KBM-7 (cell line): Measurements from ENCODE around the gene CELF2.

Source experiments
- DNase-seq: peaks from one replicate; pipeline ENCODE4 v3.0.0-alpha.2; 2015
- in situ Hi-C: fragments of 300-500 bp; cut with MboI; formaldehyde crosslinking; loops from 2 replicates; pipeline ENCODE4 v1.14.3; 2020; ENCODE audit warnings: low sequenced_read_pairs, low pct_unique_long_range_greater_than_20kb, mixed read lengths

CELF2 gene

DNA sequence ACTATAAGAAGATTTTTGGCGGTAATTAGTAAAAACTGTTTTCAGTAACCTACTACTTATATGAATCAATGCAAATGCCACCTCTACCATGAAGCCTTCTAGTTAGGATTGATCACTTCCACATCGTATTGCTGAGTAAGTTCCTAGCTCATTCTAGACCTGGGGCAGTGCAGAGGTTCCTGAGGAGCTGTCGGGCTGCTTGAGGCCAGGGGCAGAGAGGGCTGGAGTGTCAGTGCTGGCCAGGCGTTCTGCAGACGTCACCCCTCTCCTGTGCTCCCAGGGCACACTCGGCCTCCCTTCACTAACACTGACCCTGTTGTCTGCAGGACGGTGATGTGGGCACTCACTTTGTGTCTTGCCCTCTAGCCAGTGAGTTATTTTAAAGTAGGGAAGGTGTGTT lies 275.7 kb downstream of the CELF2 start:
- no peak for DNase-seq
- in situ Hi-C loops, result no loop called here

DNA sequence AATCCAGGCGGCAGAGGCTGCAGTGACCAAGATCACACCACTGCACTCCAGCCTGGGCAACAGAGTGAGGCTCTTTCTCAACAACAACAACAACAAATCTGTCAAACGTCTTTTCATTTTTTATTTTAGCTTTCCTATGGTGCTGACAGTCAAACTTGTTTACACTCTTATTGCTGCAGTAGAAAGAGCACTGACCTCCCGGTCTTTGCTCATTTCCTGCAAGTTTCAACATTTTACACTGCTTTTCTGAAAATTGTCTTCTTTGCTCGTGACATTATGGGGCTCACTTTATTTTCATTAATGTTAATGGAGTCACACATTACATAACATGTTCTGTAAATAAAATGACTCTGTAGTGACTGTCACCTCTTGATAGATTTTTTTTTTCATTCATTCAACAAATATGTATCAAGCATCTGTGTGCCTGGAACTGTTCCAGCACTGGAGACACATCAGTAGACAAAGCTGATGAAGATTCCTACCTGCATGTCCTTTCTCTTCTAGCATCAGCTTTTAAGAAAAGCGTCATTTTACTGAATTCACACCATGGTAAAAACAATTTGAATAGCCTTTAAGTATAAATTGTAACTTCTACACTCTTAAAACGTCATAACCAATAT lies 277.3 kb downstream of the CELF2 start:
- in situ Hi-C loops, result no loop called here
- DNase-seq, result no peak

DNA sequence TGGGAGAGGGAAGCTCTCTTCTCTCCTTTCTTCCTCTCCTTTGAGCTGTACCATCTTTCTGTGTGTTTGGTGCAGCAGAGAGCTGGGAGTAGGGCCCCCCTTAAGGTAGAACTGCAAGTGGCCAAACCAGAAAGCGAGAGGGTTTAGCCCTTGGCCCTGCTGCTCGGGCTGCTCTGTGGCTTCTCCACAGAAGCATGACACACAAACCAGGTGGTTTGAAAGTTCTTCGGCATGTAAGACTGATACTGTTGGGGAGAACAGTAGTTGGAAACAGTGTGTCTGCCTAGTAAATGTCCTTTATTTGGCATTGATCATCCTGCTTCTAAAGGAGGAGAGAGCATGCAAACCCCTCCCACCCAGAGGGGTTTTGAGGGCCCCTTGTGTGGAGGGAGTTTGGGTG lies 277.8 kb downstream of the CELF2 start:
- DNase-seq, result no peak
- in situ Hi-C loops, result no loop called here

DNA sequence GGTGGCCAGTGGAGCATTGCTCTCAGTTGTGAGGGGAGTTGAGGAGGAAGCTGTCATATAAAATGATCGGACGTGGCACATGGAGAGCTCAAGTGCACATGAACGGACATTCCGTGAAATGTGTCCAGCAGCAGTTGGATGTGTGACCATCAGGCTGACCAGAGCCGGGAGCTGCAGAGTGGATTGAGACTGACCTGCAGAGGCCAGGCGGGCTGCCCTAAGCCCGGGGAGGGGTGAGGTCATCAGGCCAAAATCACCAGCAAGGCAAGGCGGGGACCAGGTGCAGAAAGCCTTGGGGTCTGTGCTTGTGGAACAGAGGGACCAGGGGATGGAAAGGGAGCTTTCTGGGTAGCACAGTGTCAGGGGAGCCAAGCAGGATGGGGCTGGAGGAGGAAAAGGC lies 279.5 kb downstream of the CELF2 start:
- in situ Hi-C loops, result no loop called here
- DNase-seq, result no peak

DNA sequence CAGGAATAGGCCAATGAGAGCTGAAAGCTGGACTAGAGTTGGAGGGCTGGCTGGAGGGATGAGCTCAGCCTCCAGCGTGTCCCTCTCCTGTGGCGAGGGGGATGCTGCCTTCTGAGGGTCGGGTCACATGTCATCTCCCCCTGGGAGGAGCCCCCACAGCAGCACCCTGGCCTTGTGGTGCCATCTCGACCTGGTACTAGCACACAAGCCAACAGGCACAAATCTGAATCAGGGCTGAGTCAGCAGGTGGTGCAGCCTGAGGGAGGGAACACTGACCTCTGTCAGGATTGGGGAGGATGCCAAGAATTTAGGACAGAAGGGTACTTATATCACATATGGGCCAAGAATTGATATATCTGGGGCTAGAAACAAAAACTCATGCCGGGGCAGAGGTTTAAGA lies 280.4 kb downstream of the CELF2 start:
- in situ Hi-C loops, result no loop called here
- no peak for DNase-seq

DNA sequence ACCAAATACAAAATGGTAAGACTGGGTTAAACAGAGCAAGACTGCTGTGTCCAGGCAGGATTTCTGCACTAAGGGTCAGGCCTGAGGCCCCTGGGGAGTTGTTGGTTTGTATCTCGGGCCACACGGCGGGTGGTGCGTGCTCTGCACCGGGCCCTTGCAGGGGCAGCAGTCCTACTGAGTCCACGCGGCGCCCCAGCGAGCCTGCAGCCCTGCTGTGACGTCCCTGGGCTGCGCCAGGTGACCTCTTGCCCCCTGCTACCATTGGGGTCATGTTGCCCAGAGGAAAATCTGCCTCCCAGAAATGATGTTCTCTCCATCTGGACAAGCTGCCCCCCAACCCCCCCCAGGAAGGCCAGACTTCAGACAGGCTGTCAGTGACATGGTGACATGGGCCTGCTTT lies 281.5 kb downstream of the CELF2 start:
- in situ Hi-C loops, result no loop called here
- no peak for DNase-seq

DNA sequence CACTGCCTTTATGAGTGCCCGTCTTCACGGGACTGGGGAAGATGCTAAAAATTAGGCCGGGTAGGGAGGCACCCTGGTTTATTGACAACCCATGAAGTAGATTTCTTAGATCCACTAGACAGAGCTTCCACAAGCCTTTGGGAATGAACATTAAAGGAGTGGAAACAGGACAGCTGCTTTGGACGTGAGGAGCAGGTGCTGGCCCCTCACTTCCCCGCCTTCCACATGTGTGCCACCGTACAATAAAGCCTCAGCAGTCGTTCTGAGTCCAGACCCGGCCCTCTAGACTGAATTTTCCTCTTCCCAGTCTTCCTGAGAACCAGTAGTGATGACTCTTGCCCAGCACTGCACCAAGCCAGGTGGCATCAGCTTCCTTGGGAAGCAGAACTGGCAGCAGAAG lies 282.4 kb downstream of the CELF2 start:
- no peak for DNase-seq
- in situ Hi-C loops, result no loop called here

DNA sequence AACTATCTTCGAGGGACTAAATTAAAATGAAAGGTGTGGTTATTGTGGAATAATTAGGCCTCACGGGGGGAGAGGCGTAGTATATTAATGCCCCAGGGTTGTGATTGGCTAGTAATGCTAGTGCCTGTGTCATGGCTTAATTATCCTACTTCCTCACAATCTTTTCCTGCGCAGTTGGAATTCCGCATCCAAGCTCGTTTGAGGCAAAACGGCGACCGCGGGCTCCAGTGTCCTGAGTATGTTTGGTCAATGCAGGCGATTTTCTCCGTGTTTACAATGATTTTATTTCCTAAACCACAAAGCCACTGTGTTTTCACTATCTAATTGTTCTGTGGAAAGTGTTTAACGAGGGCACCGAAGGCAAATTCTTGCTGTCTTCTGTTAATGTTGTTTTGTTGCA lies 282.9 kb downstream of the CELF2 start:
- in situ Hi-C loops, result no loop called here
- DNase-seq, result no peak

DNA sequence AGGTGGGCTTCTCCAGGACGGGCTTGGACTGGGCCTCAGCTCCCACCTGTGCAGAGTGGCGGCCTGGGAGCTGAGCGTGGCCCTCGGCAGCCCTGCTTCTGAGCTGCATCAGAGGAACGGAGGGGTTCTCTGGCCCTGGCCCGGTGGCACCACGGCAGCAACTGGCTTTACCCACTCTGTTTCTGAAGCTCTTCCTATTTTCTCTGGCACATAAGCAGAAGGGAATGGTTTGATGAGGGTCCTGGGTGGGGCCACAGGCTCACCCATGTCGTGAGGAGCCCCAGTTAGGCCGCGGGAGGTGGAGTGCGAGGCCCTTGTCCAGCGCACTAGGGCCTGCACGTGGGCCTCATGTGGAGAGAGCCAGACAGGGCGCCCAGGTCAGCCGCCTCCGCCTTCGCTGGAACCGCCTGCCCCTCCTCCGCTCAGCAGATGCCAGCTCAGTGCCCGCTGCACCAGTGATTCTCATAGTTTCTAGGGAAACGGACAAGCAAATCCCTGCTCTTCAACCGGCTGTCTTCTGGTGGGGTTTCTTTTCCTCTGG lies 284.0 kb downstream of the CELF2 start:
- in situ Hi-C loops, result no loop called here

DNA sequence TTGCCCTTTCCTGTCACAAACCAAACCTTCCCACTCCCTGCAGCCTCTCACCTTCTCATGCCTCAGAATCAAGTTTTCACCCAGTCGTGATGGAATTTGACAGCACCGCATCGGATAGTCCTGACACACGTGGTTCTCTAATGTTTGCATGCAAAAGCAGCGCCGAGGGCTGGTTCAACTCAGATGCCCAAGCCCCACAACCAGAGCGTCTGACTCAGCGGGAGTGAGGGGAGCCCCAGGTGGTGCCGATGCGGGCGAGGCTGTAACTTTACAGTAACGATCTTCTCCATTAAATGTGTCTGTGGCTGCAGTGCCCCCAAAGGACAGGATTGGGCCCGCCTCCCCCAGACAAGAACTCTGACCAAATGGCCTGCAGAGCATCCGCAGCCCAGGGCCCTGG lies 284.5 kb downstream of the CELF2 start:
- no peak for DNase-seq
- in situ Hi-C loops, result no loop called here

More for the DNA sequence above, 284.0 kb downstream of the CELF2 start:
- DNase-seq, result no peak

DNA sequence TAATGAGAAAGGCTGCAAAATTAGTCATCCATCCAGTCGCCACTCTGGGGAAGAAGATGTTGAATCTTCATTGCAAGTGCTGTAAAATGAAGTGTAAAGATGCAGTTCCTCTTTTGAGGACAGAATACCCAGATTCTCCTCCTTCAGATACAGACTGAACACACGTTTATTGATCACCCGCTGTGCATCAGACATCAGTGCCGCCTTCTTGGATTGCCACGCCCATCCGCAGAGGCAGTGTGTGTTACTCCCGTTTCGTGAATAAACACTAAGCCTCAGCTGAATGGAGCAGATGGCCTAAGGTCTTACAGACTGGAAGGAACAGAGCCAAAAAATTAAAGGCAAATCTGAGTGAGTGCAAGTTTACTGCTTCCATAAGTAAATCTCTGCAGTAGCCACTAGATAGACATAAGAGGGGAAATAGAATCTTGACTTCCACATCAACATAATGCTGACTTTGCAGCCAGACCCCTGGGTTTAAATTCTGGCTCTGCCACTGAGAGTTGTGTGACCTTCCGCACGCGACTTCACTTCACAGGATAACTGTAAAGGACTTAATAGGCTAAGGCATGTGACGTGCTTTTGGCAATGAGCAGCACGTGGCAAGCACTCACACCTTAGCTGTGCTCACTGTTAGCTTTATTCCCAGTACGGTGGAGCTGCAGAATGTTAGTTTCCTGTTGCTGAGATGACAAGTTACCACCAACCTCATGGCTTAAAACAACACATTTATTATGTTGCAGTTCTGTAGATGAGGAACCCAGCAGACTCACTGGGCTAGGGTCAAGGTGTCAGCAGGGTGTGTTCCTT lies 285.9 kb downstream of the CELF2 start:
- in situ Hi-C loops, result no loop called here
- DNase-seq, result no peak

DNA sequence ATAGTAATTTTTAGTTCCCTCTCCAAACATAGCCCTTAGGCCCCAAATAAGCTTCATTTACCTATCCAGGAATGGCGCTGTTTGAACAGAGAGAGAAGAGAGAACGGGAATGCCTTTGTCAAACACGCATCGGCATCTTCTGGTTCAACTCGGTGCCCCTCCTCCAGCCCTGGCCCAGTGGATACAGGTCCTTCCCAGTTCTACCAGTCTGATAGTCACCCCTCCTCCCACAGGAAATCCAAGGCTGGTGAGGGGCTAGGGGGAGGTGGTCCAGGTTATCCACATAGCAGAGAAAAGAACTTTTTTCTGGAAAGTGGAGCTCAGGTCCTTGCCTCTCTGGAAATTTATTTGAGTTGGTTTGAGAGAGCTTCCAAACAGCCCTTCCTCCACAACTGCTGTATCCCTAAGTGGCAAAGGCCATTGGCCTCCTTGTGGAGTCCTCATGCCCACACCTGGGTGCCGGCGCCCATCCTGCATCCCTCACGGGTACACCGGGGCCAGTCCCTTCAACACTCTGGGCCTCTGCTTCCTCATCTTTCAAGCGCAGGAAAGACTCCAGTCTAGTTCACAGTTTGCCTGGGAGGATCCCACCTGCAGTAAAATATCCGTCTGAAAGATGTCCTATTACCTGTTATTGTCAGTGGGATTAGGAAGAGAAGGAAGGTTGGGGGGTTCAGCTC lies 287.4 kb downstream of the CELF2 start:
- in situ Hi-C loops, result no loop called here
- no peak for DNase-seq

DNA sequence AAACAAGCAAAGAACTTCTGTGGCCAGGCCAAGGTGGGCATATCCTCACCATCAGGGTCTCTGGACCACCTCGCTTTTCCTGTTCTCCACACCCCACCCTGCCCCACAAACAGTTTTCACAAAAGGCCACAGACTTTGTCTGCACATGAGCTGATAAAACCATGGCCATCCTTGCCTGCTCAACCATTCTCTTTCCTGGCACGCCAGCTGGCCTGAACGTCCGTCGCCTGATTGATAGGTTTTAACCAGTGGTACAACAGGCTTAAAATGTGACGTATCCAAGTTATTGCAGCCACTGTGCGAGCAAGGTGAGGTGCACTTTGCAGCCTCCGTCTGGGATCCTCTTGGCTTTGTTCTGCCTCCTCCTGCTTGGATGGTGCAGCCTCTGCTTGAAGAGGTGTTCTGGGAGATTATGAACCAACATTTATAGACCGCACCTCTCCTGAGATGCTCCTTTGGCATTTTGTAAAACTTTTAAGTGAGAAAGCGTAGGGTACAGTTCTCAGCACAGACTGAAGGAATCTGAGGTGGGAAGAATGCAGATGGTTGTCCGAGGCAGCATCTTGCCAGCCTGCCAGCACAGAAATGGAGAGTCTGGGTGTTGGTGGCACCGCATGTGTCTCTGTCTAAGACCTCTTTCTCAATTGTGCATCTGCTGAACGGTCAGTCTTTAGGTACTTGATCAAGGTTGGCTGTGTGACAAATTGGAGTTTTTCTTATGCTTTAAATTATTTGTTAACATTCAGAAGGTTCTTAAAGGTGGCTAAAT lies 288.3 kb downstream of the CELF2 start:
- in situ Hi-C loops, result no loop called here
- no peak for DNase-seq

DNA sequence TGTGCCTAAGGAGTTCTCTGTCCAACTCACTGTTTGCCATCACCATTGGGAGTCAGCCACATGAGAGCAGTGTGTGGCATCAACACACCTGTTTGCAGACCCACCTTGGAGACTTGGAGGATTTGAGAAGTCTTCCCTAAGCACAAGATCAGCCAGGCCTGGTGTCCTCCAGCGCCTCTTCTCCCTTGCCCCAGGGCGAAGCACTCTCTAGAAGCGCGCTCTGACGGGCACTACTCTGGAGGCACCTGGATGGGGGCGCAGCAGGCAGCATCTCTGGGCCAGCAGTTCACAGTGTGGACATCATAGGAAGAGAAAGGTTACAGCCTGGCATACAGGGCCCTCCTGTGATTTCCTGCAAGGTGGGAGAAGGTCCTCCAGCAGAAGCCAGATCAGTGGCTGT lies 289.3 kb downstream of the CELF2 start:
- in situ Hi-C loops, result no loop called here

DNA sequence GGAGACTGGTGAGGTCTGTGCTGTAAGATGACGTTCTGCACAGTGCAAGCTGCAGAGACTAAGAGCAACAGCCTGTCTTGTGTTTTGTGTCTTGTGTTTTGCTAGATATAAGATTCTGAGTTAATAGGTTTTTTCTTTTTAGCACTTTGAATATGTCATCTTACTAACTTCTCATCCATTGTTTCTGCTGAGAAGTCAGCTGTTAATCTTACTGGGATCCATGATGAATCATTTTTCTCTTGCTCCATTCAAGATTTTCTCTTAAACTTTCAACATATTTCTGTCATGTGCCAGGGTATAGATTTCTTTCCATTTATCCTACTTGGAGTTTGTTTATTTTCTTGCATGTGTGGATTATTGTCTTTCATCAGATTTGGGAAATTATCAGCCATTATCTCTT lies 290.3 kb downstream of the CELF2 start:
- DNase-seq, result no peak
- in situ Hi-C loops, result no loop called here

More for the DNA sequence above, 289.3 kb downstream of the CELF2 start:
- no peak for DNase-seq

DNA sequence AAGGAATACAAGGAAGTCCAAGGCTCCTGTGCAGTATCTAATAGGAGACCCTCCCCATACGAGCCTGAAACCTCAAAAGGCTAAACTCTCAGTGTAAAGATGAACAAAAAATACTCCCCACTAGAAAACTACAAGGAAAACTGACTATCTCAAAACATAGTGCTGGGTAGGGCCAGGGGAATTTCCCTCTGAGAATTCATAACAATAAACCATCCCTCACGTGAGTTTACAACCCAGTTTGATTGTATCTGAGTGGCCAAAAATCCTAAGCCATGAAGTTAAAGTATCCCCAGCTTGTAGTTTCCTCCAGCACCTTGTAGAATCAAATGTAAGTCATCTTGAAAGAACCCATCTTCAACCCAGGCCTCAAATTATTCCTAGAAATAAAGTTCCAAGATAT lies 293.4 kb downstream of the CELF2 start:
- in situ Hi-C loops, result no loop called here

DNA sequence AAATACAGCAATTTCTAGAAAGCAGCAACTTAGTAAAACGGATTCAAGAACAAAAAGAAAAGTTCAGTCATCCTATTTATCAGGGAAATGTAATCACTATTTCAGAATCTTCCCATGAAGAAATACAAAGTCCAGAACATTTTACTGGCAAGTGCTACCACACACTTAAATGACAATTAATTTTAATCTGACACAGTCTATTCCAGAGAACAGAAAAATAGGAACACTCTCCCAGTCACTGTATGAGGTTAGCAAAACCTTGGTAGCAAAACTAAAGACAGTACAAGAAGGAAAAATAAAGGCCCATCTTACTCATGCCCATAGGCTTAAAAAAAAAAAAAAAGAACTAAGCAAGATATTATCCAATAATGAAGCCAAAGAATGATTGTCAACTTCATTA lies 295.8 kb downstream of the CELF2 start:
- in situ Hi-C loops, result no loop called here
- DNase-seq, result no peak

More for the DNA sequence above, 293.4 kb downstream of the CELF2 start:
- no peak for DNase-seq

DNA sequence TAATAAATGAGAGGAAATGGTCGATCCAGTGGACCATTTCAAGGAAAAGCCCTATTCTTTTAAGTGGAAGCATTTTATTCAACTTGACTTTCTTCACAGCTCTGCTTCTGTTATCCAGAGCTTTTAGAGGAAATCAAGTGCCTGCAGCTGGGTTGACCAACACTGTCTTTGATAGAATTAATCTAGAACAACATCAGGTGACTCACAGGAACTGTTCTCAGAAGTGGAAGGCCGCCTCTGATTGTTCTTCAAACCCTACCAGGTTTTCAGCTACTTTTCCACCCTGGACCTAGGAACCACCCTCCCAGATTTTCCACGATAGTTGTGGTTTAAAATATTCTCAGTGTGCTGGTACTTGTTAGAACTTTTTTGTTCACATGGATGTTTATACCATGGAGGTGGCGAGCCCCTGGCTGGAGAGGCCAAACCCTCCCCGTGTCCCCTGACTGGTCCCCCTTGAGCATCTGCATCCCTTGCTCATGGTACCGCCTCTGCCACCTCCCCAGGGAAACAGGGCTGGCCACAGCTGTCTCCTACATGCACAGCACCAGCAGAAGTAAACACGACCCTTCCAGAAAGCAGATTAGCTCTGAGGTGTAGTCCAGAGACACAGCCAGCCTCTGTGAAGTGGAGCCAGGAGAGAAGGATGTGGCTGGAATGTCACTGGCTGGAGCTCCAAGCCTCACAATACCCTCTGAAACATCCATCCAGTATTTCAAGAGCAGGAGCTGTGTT lies 300.4 kb downstream of the CELF2 start:
- in situ Hi-C loops, result no loop called here
- no peak for DNase-seq
